BJ (cell line): Measurements from ENCODE around the gene CARD9. TPM values are rescaled to one million over a fixed set of nuclear protein-coding genes. Genes with fewer than 3 reads are reported as not detected.

Experiments
- CTCF ChIA-PET: fragments of 350-600 bp; formaldehyde crosslinking; extraction: SDS; loops from one replicate; lab custom pipeline; 2021; ENCODE audit warnings: antibody characterized with exemption, inconsistent platforms; lab: Yijun Ruan, JAX
- POLR2A ChIA-PET: fragments of 300-600 bp; sonication (Branson Sonifier 250); formaldehyde crosslinking; extraction: SDS; loops from one replicate; lab custom pipeline; 2021; ENCODE audit warnings: antibody characterized with exemption; lab: Charles Lee
- DNase-seq: peaks from one replicate; pipeline ENCODE4 v3.0.0-alpha.2; 2011; ENCODE audit warnings: low read depth
- H3K27me3 ChIP-seq: 2 replicates; pipeline ENCODE4 v1.6.0; 2011; ENCODE audit warnings: low read length; ENCODE audit not compliant: control insufficient read depth, insufficient read depth
- H3K36me3 ChIP-seq: 2 replicates; pipeline ENCODE4 v1.5.1; 2011; ENCODE audit warnings: low read length; ENCODE audit not compliant: control insufficient read depth, insufficient read depth
- H3K4me3 ChIP-seq: 2 replicates; pipeline ENCODE4 v1.5.1; 2011; ENCODE audit warnings: low read depth, mild to moderate bottlenecking, control low read depth, low read length
- polyA plus RNA-seq: library from polyadenylated mRNA; depleted of rRNA; stranded (reverse); fragments of >200 nt; gene quantifications from 2 replicates; pipeline ENCODE4 v1.2.3, GENCODE V29; 2011
- TF ChIP-seq, protein P1 (sequence below): IDR thresholded peaks from 2 replicates; pipeline ENCODE4 v1.5.1; 2011; ENCODE audit warnings: low read depth, mild to moderate bottlenecking, control low read depth, inconsistent platforms, low read length, moderate library complexity; ENCODE audit not compliant: insufficient read depth

Gene CARD9
- polyA plus RNA-seq, 1 experiment, result 21.3 TPM

GRCh38 chr9:136393531-136393930 is 20.1 kb upstream of the CARD9 start:
- POLR2A ChIA-PET, result no interaction called here
- CTCF ChIA-PET, result interaction anchor here (1.0 kb wide), 2 partner anchors 16 to 21 kb away, joined by 3 read pairs; no protein-coding TSS in a partner anchor
- no peaks in the 10 kb centered on the region for H3K27me3 ChIP-seq
- peaks cover 63% of the 10 kb centered on the region for H3K36me3 ChIP-seq
- TF ChIP-seq, protein P1, sequence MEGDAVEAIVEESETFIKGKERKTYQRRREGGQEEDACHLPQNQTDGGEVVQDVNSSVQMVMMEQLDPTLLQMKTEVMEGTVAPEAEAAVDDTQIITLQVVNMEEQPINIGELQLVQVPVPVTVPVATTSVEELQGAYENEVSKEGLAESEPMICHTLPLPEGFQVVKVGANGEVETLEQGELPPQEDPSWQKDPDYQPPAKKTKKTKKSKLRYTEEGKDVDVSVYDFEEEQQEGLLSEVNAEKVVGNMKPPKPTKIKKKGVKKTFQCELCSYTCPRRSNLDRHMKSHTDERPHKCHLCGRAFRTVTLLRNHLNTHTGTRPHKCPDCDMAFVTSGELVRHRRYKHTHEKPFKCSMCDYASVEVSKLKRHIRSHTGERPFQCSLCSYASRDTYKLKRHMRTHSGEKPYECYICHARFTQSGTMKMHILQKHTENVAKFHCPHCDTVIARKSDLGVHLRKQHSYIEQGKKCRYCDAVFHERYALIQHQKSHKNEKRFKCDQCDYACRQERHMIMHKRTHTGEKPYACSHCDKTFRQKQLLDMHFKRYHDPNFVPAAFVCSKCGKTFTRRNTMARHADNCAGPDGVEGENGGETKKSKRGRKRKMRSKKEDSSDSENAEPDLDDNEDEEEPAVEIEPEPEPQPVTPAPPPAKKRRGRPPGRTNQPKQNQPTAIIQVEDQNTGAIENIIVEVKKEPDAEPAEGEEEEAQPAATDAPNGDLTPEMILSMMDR, result no peak
- no peak overlapping the region for H3K4me3 ChIP-seq
- no peak for DNase-seq

GRCh38 chr9:136392538-136393449 is 19.3 kb upstream of the CARD9 start:
- Histone ChIP-seq H3K27me3 (no peaks in the 10 kb centered on the region), H3K36me3 (peaks cover 66% of the 10 kb centered on the region), H3K4me3 (no peak overlapping the region)
- no peak for DNase-seq
- TF ChIP-seq, protein P1, result no peak
- ChIA-PET POLR2A (no interaction called here), CTCF (interaction anchor here (1.0 to 1.4 kb wide), 4 partner anchors 9 to 80 kb away, joined by 3 to 4 read pairs (median 4); no protein-coding TSS in a partner anchor)

DNA sequence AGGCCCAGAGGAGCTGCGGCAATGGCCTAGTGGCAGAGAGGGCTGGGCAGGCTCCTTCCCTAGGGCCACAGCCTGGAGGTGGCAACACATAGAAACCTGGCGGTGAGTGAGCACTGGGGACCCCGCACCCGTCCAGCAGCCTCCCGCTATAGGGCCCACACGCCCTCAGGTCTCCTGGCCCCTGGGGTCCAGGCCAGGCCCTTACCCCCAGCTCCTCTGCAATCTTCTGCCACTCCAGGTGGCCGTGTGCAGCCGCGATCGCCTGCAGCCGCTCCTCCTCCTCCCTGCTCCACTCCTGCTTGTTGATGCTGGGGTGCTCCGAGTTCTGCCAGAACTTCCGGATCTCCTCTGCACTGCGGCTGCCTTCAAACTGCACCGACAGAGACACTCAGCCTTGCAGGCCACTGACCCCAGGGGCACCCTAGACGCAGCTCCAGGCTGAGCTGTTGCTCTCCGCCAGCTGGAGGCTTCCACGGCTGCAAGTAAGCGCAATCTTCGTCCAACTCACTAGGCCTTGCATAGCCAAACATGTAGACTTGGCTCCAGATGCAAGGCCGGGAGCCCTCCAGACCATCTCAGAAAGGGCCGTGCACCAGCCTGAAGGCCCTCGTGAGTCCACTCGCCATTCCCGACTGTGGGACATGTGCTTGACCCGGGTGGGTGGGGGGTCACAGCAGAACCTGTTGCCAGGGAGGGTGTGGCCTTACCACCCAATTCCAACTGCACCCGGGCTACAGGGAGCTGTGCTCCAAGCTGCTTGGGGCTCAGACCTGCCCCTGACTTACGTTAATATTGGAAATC is 18.5 kb upstream of the CARD9 start:
- peaks cover 66% of the 10 kb centered on the region for H3K36me3 ChIP-seq
- POLR2A ChIA-PET, result no interaction called here
- TF ChIP-seq, protein P1, result no peak
- H3K27me3 ChIP-seq, result no peaks in the 10 kb centered on the region
- no peak for DNase-seq
- H3K4me3 ChIP-seq, result no peak overlapping the region
- CTCF ChIA-PET, result interaction anchor here (1.1 to 1.4 kb wide), 3 partner anchors 10 to 79 kb away, joined by 4 to 6 read pairs (median 4); partner anchors contain the start of gene DNLZ

DNA sequence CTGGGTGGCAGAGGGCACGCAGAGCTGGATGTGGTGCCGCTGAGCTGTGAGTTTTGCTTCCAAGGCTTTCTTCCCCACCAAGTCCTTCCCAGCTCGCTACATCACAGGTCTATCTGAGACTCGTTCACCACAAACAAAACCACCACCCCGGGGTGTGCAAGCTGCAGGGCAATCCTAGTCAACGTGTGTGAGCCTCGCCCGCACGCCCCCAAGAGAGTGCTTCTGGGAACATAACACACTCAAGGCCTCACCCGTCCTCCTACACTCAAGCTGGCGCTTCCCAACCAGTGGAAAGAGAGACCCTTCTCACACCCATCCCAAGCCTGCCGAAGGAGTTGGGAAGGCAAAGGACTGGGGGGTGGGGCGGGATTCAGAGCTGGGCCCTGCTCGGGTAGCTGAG is 15.9 kb upstream of the CARD9 start:
- CTCF ChIA-PET, result interaction anchor here (0.8 to 2.0 kb wide), 4 partner anchors 11 to 77 kb away, joined by 3 to 6 read pairs (median 3); no protein-coding TSS in a partner anchor
- DNase-seq, result no peak
- Histone ChIP-seq H3K4me3 (no peak overlapping the region), H3K36me3 (peaks cover 44% of the 10 kb centered on the region), H3K27me3 (no peaks in the 10 kb centered on the region)
- TF ChIP-seq, protein P1, result no peak
- POLR2A ChIA-PET, result interaction anchor here (0.6 kb wide), 1 partner anchor 20 kb away, joined by 3 read pairs; no protein-coding TSS in a partner anchor
